Transverse colon (tissue), 4 donors: ENCODE measurements around the gene TMEM119. TPM values are rescaled to one million over a fixed set of nuclear protein-coding genes. Genes with fewer than 3 reads are reported as not detected.
A peak's percentile ranks its signal among the peaks of the same experiment; 100 is the strongest.

Source experiments
- DNase-seq: peaks from one replicate; pipeline ENCODE4 v3.0.0-alpha.2; 2019
- H3K27ac ChIP-seq, 4 donors: fragments of 200-600 bp; sonication (generic); 2 replicates each; pipeline ENCODE4 v1.5.1; 2016 to 2018; ENCODE audit warnings: inconsistent platforms in 4 of 4
- H3K27me3 ChIP-seq: fragments of 200-600 bp; sonication (generic); 2 replicates; pipeline ENCODE4 v1.5.1; 2017; ENCODE audit warnings: inconsistent platforms
- H3K36me3 ChIP-seq, 4 donors: fragments of 200-600 bp; sonication (generic); 2 replicates each; pipeline ENCODE4 v1.5.1; 2017 to 2019; ENCODE audit warnings: inconsistent platforms in 4 of 4
- H3K4me1 ChIP-seq, 4 donors: fragments of 200-600 bp; sonication (generic); 2 replicates each; pipeline ENCODE4 v1.5.1; 2017 to 2020; ENCODE audit warnings: inconsistent platforms in 4 of 4
- H3K4me3 ChIP-seq, 4 donors: fragments of 200-600 bp; sonication (generic); 1 replicate in 1 of 4; 2 replicates in 3 of 4; pipeline versions ENCODE4 v1.5.1 to v1.6.1; 2017 to 2019; ENCODE audit warnings: inconsistent platforms in 4 of 4
- H3K9me3 ChIP-seq, 2 donors: fragments of 200-600 bp; sonication (generic); 2 replicates each; pipeline ENCODE4 v1.5.1; 2017 to 2019; ENCODE audit warnings: inconsistent platforms in 2 of 2
- EP300 ChIP-seq: sonication (generic); formaldehyde crosslinking; IDR thresholded peaks from one replicate; pipeline ENCODE4 v1.6.1; 2017; ENCODE audit warnings: antibody characterized with exemption, low read depth
- POLR2A ChIP-seq: fragments of 450-650 bp; IDR thresholded peaks from one replicate; pipeline ENCODE4 v1.6.1; 2016; ENCODE audit warnings: antibody characterized with exemption, mild to moderate bottlenecking, moderate library complexity
- POLR2AphosphoS5 ChIP-seq, 3 donors: sonication (generic); formaldehyde crosslinking; IDR thresholded peaks; one replicate each; pipeline ENCODE4 v1.6.1; 2016; ENCODE audit warnings: antibody characterized with exemption in 3 of 3
- WGBS, 2 donors: methylation state at CpG; one replicate each; pipeline ENCODE4 v1.1.5; 2018; ENCODE audit warnings: low coverage in 1 of 2; 5-methylcytosine and 5-hydroxymethylcytosine counted together
- in situ Hi-C, 4 donors: fragments of 200-750 bp; cut with MboI; loops; one replicate each; pipeline versions ENCODE4 v1.15.0 to v1.15.1; 2017; ENCODE audit warnings: low sequenced_read_pairs in 3 of 4, low pct_ligation_motif_present in 1 of 4, low pct_unique_long_range_greater_than_20kb in 1 of 4
- intact Hi-C: fragments of 100-400 bp; cut with DNase I; formaldehyde crosslinking; loops from one replicate; pipeline ENCODE4 v1.15.1; 2023; ENCODE audit warnings: low total_unique reads
- total RNA-seq, 4 donors: library from RNA; depleted of rRNA; stranded (reverse); fragments of >200 nt; gene quantifications; one replicate each; pipeline ENCODE4 v1.1.0, GENCODE V29; 2016
- TF ChIP-seq, protein P1 (sequence below), 5 experiments: fragments of 200-600 bp in 3 of 5; fragments of 450-650 bp in 2 of 5; sonication (generic) in 3 of 5; IDR thresholded peaks; 1 replicate in 2 of 5; 2 replicates in 3 of 5; pipeline ENCODE4 v1.5.1; 2016 to 2017; ENCODE audit warnings: antibody characterized with exemption in 5 of 5, inconsistent platforms in 3 of 5, mild to moderate bottlenecking in 2 of 5, moderate library complexity in 1 of 5

TMEM119 gene
- total RNA-seq, 4 donors from 2014 or later: 3.3 to 18.3 (median 9.7) TPM

DNA sequence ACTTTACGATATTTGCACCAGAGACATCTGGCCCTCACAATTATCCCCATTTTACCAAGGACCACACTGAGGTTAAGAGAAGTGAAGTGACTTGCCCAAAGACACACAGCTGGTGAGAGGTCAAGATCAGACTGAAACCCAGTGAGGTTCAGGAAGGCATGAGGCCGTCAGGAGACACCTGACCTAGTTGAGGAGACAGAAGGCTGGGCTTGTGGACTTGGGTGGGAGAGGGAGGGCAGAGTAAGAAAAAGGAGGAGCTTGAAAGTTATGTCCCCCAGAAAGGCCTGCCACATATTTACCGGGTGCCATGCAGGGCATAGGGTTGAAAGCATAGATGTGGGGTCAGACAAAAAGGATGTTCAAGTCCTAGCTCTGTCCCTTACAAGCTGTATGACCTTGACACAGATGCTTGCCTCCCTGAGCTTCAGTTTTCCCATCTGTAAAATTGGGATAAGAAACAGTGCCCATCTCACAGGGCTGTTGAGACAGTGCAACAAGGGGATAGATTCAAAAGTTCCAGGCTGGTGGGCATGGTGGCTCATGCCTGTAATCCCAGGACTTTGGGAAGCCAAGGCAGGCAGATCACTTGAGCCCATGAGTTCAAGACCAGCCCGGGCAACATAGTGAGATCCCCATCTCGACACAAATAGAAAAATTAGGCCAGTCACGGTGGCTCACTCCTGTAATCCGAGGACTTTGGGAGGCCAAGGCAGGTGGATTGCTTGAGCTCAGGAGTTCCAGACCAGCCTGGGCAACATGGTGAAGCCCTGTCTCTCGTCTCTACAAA, 29.4 kb upstream of the TMEM119 start:
- no peaks in the 10 kb centered on the region for H3K36me3 ChIP-seq
- intact Hi-C loops: no loop called here
- no peak overlapping the region for H3K4me3 ChIP-seq
- in situ Hi-C loops: no loop called here
- H3K4me1 ChIP-seq: peaks cover 0 to 40% (median 17%) of the 10 kb centered on the region in 4 donors
- WGBS, 2 donors: 85 to 96% methylated on average over 2 to 8 of the region's 8 CpGs
- no peak for DNase-seq
- peak overlapping the region in 1 of 4 donors; percentile 11 for H3K27ac ChIP-seq
- no peak for TF ChIP-seq POLR2A
- TF ChIP-seq, protein P1, sequence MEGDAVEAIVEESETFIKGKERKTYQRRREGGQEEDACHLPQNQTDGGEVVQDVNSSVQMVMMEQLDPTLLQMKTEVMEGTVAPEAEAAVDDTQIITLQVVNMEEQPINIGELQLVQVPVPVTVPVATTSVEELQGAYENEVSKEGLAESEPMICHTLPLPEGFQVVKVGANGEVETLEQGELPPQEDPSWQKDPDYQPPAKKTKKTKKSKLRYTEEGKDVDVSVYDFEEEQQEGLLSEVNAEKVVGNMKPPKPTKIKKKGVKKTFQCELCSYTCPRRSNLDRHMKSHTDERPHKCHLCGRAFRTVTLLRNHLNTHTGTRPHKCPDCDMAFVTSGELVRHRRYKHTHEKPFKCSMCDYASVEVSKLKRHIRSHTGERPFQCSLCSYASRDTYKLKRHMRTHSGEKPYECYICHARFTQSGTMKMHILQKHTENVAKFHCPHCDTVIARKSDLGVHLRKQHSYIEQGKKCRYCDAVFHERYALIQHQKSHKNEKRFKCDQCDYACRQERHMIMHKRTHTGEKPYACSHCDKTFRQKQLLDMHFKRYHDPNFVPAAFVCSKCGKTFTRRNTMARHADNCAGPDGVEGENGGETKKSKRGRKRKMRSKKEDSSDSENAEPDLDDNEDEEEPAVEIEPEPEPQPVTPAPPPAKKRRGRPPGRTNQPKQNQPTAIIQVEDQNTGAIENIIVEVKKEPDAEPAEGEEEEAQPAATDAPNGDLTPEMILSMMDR (IDR thresholded peaks at IDR 0.05): no peak
- TF ChIP-seq EP300: no peak
- no peak for TF ChIP-seq POLR2AphosphoS5 (IDR thresholded peaks at IDR 0.05)
- no peaks in the 10 kb centered on the region for H3K9me3 ChIP-seq
- H3K27me3 ChIP-seq: no peaks in the 10 kb centered on the region

DNA sequence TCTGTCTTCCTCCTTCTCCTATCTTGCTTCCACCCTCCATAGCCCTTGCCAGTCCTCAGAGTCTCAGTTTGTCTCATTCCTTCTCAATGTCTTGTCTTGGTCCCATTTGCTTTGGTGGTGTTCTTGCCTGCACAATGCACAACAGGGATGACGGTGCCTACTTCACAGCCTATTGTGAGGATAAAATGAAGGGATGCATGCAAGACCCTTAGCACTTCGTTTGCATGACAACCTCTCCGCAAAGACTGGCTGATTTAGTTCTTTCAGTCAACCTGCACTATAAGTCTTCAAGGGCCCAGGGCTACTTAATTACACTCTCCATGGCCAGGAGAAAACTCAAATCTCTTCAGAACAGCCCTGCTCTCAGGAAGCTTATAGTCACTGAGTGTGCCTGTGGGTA, 27.3 kb upstream of the TMEM119 start:
- H3K36me3 ChIP-seq: no peaks in the 10 kb centered on the region
- no peaks in the 10 kb centered on the region for H3K27me3 ChIP-seq
- no peak for DNase-seq
- in situ Hi-C loops: no loop called here
- no peak overlapping the region for H3K4me3 ChIP-seq
- TF ChIP-seq EP300: no peak
- no peak for TF ChIP-seq POLR2AphosphoS5 (IDR thresholded peaks at IDR 0.05)
- TF ChIP-seq, protein P1 (IDR thresholded peaks at IDR 0.05): no peak
- TF ChIP-seq POLR2A: no peak
- no peaks in the 10 kb centered on the region for H3K9me3 ChIP-seq
- peaks cover 0 to 30% (median 10%) of the 10 kb centered on the region in 4 donors for H3K4me1 ChIP-seq
- intact Hi-C loops: no loop called here
- H3K27ac ChIP-seq: no peak overlapping the region
- WGBS, 2 donors: 75% methylated on average over 3 of the region's 3 CpGs; no CpG with 5 or more reads in 1 of the 2 donors

DNA sequence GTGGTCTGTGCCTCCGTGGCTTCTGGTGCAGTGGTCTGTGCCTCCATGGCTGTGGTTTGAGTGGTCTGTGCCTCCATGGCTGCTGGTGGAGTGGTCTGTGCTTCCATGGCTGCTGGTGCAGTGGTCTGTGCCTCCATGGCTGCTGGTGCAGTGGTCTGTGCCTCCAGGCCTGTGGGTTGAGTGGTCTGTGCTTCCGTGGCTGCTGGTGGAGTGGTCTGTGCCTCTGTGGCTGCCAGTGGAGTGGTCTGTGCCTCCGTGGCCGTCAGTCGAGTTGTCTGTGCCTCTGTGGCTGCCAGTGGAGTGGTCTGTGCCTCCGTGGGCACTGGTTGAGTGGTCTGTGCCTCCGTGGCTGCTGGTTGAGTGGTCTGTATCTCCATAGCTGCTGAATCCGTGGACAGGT, 25.7 kb upstream of the TMEM119 start:
- H3K9me3 ChIP-seq: no peaks in the 10 kb centered on the region
- peaks cover 0 to 19% (median 2%) of the 10 kb centered on the region in 4 donors for H3K4me1 ChIP-seq
- intact Hi-C loops: no loop called here
- no peak overlapping the region for H3K27ac ChIP-seq
- TF ChIP-seq, protein P1 (IDR thresholded peaks at IDR 0.05): no peak
- TF ChIP-seq EP300 (no peak), POLR2A (no peak), POLR2AphosphoS5 (IDR thresholded peaks at IDR 0.05) (no peak)
- 92% methylated on average over 8 of the region's 8 CpGs; no CpG with 5 or more reads in 1 of the 2 donors for WGBS, 2 donors
- no peak overlapping the region for H3K4me3 ChIP-seq
- H3K36me3 ChIP-seq: no peaks in the 10 kb centered on the region
- no peaks in the 10 kb centered on the region for H3K27me3 ChIP-seq
- in situ Hi-C loops: no loop called here
- DNase-seq: no peak

DNA sequence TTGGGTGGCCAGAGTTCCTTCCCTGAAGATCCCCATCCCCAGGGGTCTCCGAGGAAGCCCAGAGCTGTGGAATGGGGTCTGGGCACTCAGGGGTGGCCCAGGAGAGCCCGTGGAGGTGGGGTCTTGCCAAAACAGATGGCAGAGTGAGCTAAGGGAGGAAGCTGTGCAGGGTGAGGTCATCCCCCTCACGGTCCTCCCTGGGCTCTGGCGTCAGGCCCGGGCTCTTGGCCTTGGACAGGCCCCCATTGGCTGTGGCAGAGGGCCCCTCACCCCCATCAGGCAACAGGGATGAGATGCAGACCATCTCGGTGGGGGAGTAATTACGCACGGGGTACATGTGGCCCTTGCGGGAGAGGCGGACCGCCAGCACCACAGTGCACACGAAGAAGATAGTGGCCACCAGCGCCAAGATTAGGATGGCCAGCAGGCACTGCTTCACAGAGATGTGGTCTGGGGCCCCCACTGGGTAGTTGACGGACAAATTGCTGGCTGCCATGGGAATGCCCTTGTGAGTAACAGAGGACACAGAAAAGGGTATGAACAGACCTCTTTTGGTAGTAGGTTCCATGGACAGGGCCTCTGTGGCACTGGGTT, 25.1 kb upstream of the TMEM119 start:
- no peak for DNase-seq
- Histone ChIP-seq H3K36me3 (no peaks in the 10 kb centered on the region), H3K27ac (no peak overlapping the region), H3K9me3 (no peaks in the 10 kb centered on the region), H3K27me3 (no peaks in the 10 kb centered on the region), H3K4me1 (peaks cover 0 to 18% (median 0%) of the 10 kb centered on the region in 4 donors), H3K4me3 (no peak overlapping the region)
- in situ Hi-C loops (no loop called here), intact Hi-C loops (no loop called here)
- 89% methylated on average over 14 of the region's 14 CpGs; no CpG with 5 or more reads in 1 of the 2 donors for WGBS, 2 donors
- TF ChIP-seq POLR2AphosphoS5 (IDR thresholded peaks at IDR 0.05): no peak
- TF ChIP-seq EP300: no peak
- TF ChIP-seq, protein P1 (IDR thresholded peaks at IDR 0.05): no peak
